Cardiac muscle cell (in vitro differentiated cells and primary cell): ENCODE data around the gene ZBTB49. TPM values are rescaled to one million over a fixed set of nuclear protein-coding genes. Genes with fewer than 3 reads are reported as not detected.

Source experiments
- DNase-seq, 2 donors: peaks; one replicate each; pipeline versions ENCODE4 v3.0.0 to v3.0.0-alpha.2; 2010 to 2017; ENCODE audit warnings: low read depth in 1 of 2, low spot score in 1 of 2
- H3K27ac ChIP-seq: fragments of 200-600 bp; sonication (generic); 2 replicates; pipeline ENCODE4 v1.5.1; 2016
- H3K27me3 ChIP-seq: fragments of 200-600 bp; sonication (generic); 2 replicates; pipeline ENCODE4 v1.6.0; 2016; ENCODE audit warnings: control low read depth
- H3K36me3 ChIP-seq: fragments of 200-600 bp; sonication (generic); 2 replicates; pipeline ENCODE4 v1.5.1; 2016; ENCODE audit warnings: control low read depth
- H3K4me1 ChIP-seq: fragments of 200-600 bp; sonication (generic); 2 replicates; pipeline ENCODE4 v1.8.1; 2017; ENCODE audit warnings: low read depth, mild to moderate bottlenecking, mixed run types
- H3K4me3 ChIP-seq: fragments of 200-600 bp; sonication (generic); 2 replicates; pipeline ENCODE4 v1.5.1; 2016; ENCODE audit warnings: mild to moderate bottlenecking
- H3K9me3 ChIP-seq: fragments of 200-600 bp; sonication (generic); 2 replicates; pipeline ENCODE4 v1.5.1; 2017; ENCODE audit warnings: low read depth, mild to moderate bottlenecking, control low read depth
- CTCF ChIP-seq: IDR thresholded peaks from 2 replicates; pipeline ENCODE4 v1.5.1; 2012; ENCODE audit warnings: low read depth, mild to moderate bottlenecking, low read length
- polyA plus RNA-seq: library from polyadenylated mRNA; unstranded; fragments of >200 nt; fragmentation: Nextera tagmentation; extraction: Ambion mirVana; gene quantifications from 2 replicates; pipeline ENCODE4 v1.2.1, GENCODE V29; 2016
- total RNA-seq: library from RNA; depleted of rRNA; stranded (reverse); fragments of >200 nt; gene quantifications from 2 replicates; pipeline ENCODE4 v1.2.3, GENCODE V29; 2016

Gene ZBTB49
- total and polyA plus RNA-seq, 2 experiments from 2014 or later, result 6.0 to 7.7 TPM

- Histone ChIP-seq H3K9me3 (no peaks in the 10 kb centered on the region), H3K4me1 (no peaks in the 10 kb centered on the region), H3K27me3 (no peaks in the 10 kb centered on the region), H3K4me3 (no peak overlapping the region), H3K27ac (no peak overlapping the region), H3K36me3 (peaks cover 35% of the 10 kb centered on the region)
- TF ChIP-seq CTCF, result no peak
- DNase-seq, result peak in 1 of 2 donors; percentile 64
Observed at GRCh38 chr4:4269856-4270255, 20.2 kb upstream of the ZBTB49 start.

- Histone ChIP-seq H3K27me3 (no peaks in the 10 kb centered on the region), H3K4me3 (no peak overlapping the region), H3K27ac (no peak overlapping the region), H3K36me3 (peaks cover 37% of the 10 kb centered on the region), H3K9me3 (no peaks in the 10 kb centered on the region), H3K4me1 (no peaks in the 10 kb centered on the region)
- TF ChIP-seq CTCF, result no peak
- DNase-seq, result peak in 1 of 2 donors; percentile 21
Observed at GRCh38 chr4:4270529-4270928, 19.5 kb upstream of the ZBTB49 start.

GRCh38 chr4:4271912-4272311, 18.1 kb upstream of the ZBTB49 start:
- peak in 1 of 2 donors; percentile 60 for DNase-seq
- H3K27ac ChIP-seq, result no peak overlapping the region
- peak; percentile 21 for TF ChIP-seq CTCF
- no peaks in the 10 kb centered on the region for H3K27me3 ChIP-seq
- no peaks in the 10 kb centered on the region for H3K9me3 ChIP-seq
- no peak overlapping the region for H3K4me3 ChIP-seq
- H3K36me3 ChIP-seq, result peaks cover 37% of the 10 kb centered on the region
- H3K4me1 ChIP-seq, result no peaks in the 10 kb centered on the region

- Histone ChIP-seq H3K4me1 (no peaks in the 10 kb centered on the region), H3K36me3 (peaks cover 34% of the 10 kb centered on the region), H3K27me3 (no peaks in the 10 kb centered on the region), H3K9me3 (no peaks in the 10 kb centered on the region), H3K4me3 (no peak overlapping the region), H3K27ac (no peak overlapping the region)
- no peak for TF ChIP-seq CTCF
- no peak for DNase-seq
Observed at GRCh38 chr4:4274226-4274625, 15.8 kb upstream of the ZBTB49 start.

- Histone ChIP-seq H3K4me1 (no peaks in the 10 kb centered on the region), H3K36me3 (peaks cover 48% of the 10 kb centered on the region), H3K9me3 (no peaks in the 10 kb centered on the region), H3K27me3 (no peaks in the 10 kb centered on the region), H3K27ac (no peak overlapping the region), H3K4me3 (no peak overlapping the region)
- TF ChIP-seq CTCF, result no peak
- no peak for DNase-seq
Observed at GRCh38 chr4:4277531-4277930, 12.5 kb upstream of the ZBTB49 start.

GRCh38 chr4:4281787-4282186, 8.3 kb upstream of the ZBTB49 start:
- H3K9me3 ChIP-seq, result no peaks in the 10 kb centered on the region
- H3K27ac ChIP-seq, result no peak overlapping the region
- no peak overlapping the region for H3K4me3 ChIP-seq
- peaks cover 35% of the 10 kb centered on the region for H3K36me3 ChIP-seq
- no peaks in the 10 kb centered on the region for H3K27me3 ChIP-seq
- no peak for DNase-seq
- no peak for TF ChIP-seq CTCF
- H3K4me1 ChIP-seq, result peaks cover 15% of the 10 kb centered on the region
